Nephron progenitor cell (in vitro differentiated cells): ENCODE measurements around the gene HIPK2.

Experiments
- DNase-seq: peaks from one replicate; pipeline ENCODE4 v3.0.0; 2021
- H3K27ac Mint-ChIP-seq: 2 replicates; pipeline ENCODE4 v1.8.0; 2021; ENCODE audit warnings: mild to moderate bottlenecking, moderate library complexity, mixed read lengths
- H3K27me3 Mint-ChIP-seq: 2 replicates; pipeline ENCODE4 v1.8.0; 2021; ENCODE audit warnings: mild to moderate bottlenecking, low read depth, mixed read lengths; ENCODE audit not compliant: poor library complexity
- H3K36me3 Mint-ChIP-seq: 2 replicates; pipeline ENCODE4 v1.8.0; 2021; ENCODE audit warnings: low read depth, mixed read lengths
- H3K4me1 Mint-ChIP-seq: 2 replicates; pipeline ENCODE4 v1.8.0; 2021; ENCODE audit warnings: mixed read lengths
- H3K4me3 Mint-ChIP-seq: 2 replicates; pipeline ENCODE4 v1.8.0; 2021; ENCODE audit warnings: mild to moderate bottlenecking, moderate library complexity, mixed read lengths
- H3K9me3 Mint-ChIP-seq: 2 replicates; pipeline ENCODE4 v1.8.0; 2021; ENCODE audit warnings: mild to moderate bottlenecking, moderate library complexity, mixed read lengths
- CTCF ChIP-seq: fragments of 200-600 bp; sonication (generic); IDR thresholded peaks from 2 replicates; pipeline ENCODE4 v1.5.0; 2021; ENCODE audit warnings: antibody characterized with exemption

Gene HIPK2

DNA sequence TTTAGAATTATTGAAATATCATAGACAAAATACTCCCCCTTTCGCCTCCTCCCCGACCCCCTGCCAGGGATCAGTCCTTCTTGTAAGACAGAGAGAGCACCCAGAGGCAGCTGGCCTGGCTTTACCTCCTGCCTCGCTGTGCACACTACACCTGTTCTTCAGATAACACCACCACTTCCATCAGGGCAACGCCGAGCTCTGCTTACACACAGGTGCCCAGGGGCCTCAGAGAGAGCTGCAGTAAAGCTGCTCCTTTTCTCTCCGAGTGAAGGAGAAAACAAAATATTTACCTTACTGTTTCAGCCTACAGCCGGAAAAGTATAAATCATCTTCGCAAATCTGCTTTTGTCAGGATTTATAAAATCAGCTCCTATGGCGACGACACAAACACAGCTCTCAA lies 80.7 kb downstream of the HIPK2 start:
- peaks cover 67% of the 10 kb centered on the region for H3K4me1 Mint-ChIP-seq
- H3K27ac Mint-ChIP-seq: no peak overlapping the region
- no peak for TF ChIP-seq CTCF

GRCh38 chr7:139696552-139696951 lies 81.2 kb downstream of the HIPK2 start:
- peaks cover 14% of the 10 kb centered on the region for H3K36me3 Mint-ChIP-seq
- no peak for TF ChIP-seq CTCF
- H3K27ac Mint-ChIP-seq: peak overlapping the region; percentile 27
- no peaks in the 10 kb centered on the region for H3K27me3 Mint-ChIP-seq
- peaks cover 65% of the 10 kb centered on the region for H3K4me1 Mint-ChIP-seq
- no peaks in the 10 kb centered on the region for H3K9me3 Mint-ChIP-seq
- no peak for DNase-seq
- H3K4me3 Mint-ChIP-seq: no peak overlapping the region

More for the DNA sequence above, 80.7 kb downstream of the HIPK2 start:
- Mint-ChIP-seq H3K36me3 (peaks cover 14% of the 10 kb centered on the region), H3K4me3 (no peak overlapping the region), H3K9me3 (no peaks in the 10 kb centered on the region), H3K27me3 (no peaks in the 10 kb centered on the region)
- no peak for DNase-seq

- Mint-ChIP-seq H3K9me3 (no peaks in the 10 kb centered on the region), H3K27ac (no peak overlapping the region)
Measured at GRCh38 chr7:139695588-139695987, 82.2 kb downstream of the HIPK2 start.

GRCh38 chr7:139695051-139695450 lies 82.7 kb downstream of the HIPK2 start:
- Mint-ChIP-seq H3K9me3 (no peaks in the 10 kb centered on the region), H3K4me1 (peaks cover 70% of the 10 kb centered on the region), H3K4me3 (no peak overlapping the region), H3K36me3 (peaks cover 23% of the 10 kb centered on the region), H3K27me3 (no peaks in the 10 kb centered on the region), H3K27ac (no peak overlapping the region)
- TF ChIP-seq CTCF: no peak
- DNase-seq: no peak

More at GRCh38 chr7:139695588-139695987, 82.2 kb downstream of the HIPK2 start:
- Mint-ChIP-seq H3K27me3 (no peaks in the 10 kb centered on the region), H3K4me1 (peaks cover 70% of the 10 kb centered on the region), H3K36me3 (peaks cover 18% of the 10 kb centered on the region), H3K4me3 (no peak overlapping the region)
- TF ChIP-seq CTCF: no peak
- no peak for DNase-seq

DNA sequence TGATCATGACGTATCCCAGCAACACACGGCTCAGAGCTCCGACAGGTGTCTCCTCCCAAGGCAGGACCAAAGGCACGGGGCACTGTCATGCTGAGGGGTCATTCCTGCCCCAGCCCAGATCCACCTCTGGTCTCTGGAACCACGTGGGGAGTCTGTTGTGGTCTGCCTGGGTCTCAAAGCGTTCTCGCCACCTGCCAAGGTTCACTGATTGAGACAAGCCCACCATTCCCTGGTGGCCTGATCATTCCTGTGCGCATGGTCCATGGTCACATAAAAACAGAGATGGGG lies 83.5 kb downstream of the HIPK2 start:
- Mint-ChIP-seq H3K9me3 (no peaks in the 10 kb centered on the region), H3K27me3 (no peaks in the 10 kb centered on the region), H3K4me3 (no peak overlapping the region), H3K36me3 (peaks cover 28% of the 10 kb centered on the region), H3K4me1 (peaks cover 66% of the 10 kb centered on the region), H3K27ac (no peak overlapping the region)
- DNase-seq: no peak
- TF ChIP-seq CTCF: no peak

GRCh38 chr7:139693651-139694388 lies 84.0 kb downstream of the HIPK2 start:
- peaks cover 60% of the 10 kb centered on the region for H3K4me1 Mint-ChIP-seq
- peaks cover 34% of the 10 kb centered on the region for H3K36me3 Mint-ChIP-seq
- no peak overlapping the region for H3K4me3 Mint-ChIP-seq
- no peak for DNase-seq
- H3K9me3 Mint-ChIP-seq: no peaks in the 10 kb centered on the region
- no peaks in the 10 kb centered on the region for H3K27me3 Mint-ChIP-seq
- no peak overlapping the region for H3K27ac Mint-ChIP-seq
- TF ChIP-seq CTCF: no peak
